ENCODE measurements around the gene RGSL1. TPM values are rescaled to one million over a fixed set of nuclear protein-coding genes. Genes with fewer than 3 reads are reported as not detected.

RGSL1 gene
- total RNA-seq, 1 experiment from 2014 or later, result not detected

- TF ChIP-seq, protein P1, sequence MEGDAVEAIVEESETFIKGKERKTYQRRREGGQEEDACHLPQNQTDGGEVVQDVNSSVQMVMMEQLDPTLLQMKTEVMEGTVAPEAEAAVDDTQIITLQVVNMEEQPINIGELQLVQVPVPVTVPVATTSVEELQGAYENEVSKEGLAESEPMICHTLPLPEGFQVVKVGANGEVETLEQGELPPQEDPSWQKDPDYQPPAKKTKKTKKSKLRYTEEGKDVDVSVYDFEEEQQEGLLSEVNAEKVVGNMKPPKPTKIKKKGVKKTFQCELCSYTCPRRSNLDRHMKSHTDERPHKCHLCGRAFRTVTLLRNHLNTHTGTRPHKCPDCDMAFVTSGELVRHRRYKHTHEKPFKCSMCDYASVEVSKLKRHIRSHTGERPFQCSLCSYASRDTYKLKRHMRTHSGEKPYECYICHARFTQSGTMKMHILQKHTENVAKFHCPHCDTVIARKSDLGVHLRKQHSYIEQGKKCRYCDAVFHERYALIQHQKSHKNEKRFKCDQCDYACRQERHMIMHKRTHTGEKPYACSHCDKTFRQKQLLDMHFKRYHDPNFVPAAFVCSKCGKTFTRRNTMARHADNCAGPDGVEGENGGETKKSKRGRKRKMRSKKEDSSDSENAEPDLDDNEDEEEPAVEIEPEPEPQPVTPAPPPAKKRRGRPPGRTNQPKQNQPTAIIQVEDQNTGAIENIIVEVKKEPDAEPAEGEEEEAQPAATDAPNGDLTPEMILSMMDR (conservative IDR thresholded peaks at IDR 0.05; ENCODE audit: low read depth, low read length), result no peak
- no peak for TF ChIP-seq EZH2 (IDR thresholded peaks at IDR 0.05; ENCODE audit: borderline replicate concordance, low read depth, low read length, poor library complexity, severe bottlenecking)
- H3K36me3 ChIP-seq (ENCODE audit: insufficient read depth, low read length, poor library complexity, severe bottlenecking), result no peaks in the 10 kb centered on the region
- BruUV-seq (replicated peaks), result no TSS peak
- no peaks in the 10 kb centered on the region for H3K4me1 ChIP-seq (ENCODE audit: insufficient read depth, low read length, poor library complexity, severe bottlenecking)
- DNase-seq (ENCODE audit: low spot score), result no peak
- H3K4me3 ChIP-seq (ENCODE audit: low read depth, low read length, poor library complexity, severe bottlenecking), result no peak overlapping the region
- ChIA-PET CTCF (no interaction called here), POLR2A (ENCODE audit: low non-redundant PET) (no interaction called here)
- intact Hi-C loops (cut with micrococcal nuclease; ENCODE audit: unreplicated experiment), result no loop called here
- H3K27me3 ChIP-seq (replicated peaks; ENCODE audit: insufficient read depth, low read depth, low read length, poor library complexity), result no peaks in the 10 kb centered on the region
- no peaks in the 10 kb centered on the region for H3K9me3 ChIP-seq (ENCODE audit: low read depth, low read length, poor library complexity, severe bottlenecking)
- H3K27ac ChIP-seq (ENCODE audit: low read depth, low read length, poor library complexity, severe bottlenecking), result no peak overlapping the region
Measured at GRCh38 chr1:182575540-182576149, 125.7 kb downstream of the RGSL1 start.

DNA sequence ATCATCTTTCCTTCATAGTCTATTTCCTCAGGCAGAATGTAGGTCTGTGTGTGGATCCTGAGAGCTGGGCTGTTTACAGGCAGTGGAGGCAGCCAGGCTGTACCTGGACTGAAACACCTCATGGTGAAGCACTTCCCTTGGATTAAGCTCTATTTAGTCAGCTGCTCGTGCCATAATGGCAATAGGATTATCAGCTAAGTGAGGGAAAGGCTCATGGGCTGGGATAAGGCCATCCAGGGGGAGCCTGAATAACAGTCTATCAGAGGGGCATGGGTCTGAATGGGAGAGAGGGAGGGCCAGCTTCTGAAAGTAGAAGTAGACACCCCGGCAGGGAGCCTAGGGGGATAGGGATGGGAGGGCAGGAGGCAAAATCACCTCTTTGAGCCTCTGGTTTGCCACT, 130.8 kb downstream of the RGSL1 start:
- no peak for TF ChIP-seq EZH2 (IDR thresholded peaks at IDR 0.05; ENCODE audit: borderline replicate concordance, low read depth, low read length, poor library complexity, severe bottlenecking)
- TF ChIP-seq, protein P1 (conservative IDR thresholded peaks at IDR 0.05; ENCODE audit: low read depth, low read length), result no peak
- BruUV-seq (replicated peaks), result no TSS peak
- intact Hi-C loops (cut with micrococcal nuclease; ENCODE audit: unreplicated experiment), result no loop called here

DNA sequence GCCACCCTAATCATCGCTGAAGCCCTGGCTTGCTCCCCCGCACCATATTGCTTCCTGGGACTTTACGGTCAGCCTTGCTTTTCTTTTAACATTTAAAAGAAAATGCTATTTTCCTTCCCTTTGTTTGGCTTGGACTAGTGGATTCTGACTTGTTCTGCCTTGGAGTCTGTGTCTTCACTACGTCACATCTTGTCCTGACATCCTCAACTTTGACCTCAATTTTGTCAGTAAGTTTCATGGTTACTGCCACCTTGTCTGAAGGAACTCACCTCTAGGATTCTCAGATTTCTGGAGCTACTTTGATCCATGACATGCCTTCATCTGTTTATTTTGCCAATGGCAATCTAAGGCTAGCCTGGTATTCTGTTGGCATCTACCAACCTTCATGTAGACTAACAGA, 134.8 kb downstream of the RGSL1 start:
- POLR2A ChIA-PET (ENCODE audit: low non-redundant PET), result no interaction called here
- no peak for DNase-seq (ENCODE audit: low spot score)
- CTCF ChIA-PET, result no interaction called here
- intact Hi-C loops (cut with micrococcal nuclease; ENCODE audit: unreplicated experiment), result no loop called here
- H3K36me3 ChIP-seq (ENCODE audit: insufficient read depth, low read length, poor library complexity, severe bottlenecking), result no peaks in the 10 kb centered on the region
- H3K9me3 ChIP-seq (ENCODE audit: low read depth, low read length, poor library complexity, severe bottlenecking), result no peaks in the 10 kb centered on the region
- no peaks in the 10 kb centered on the region for H3K27me3 ChIP-seq (replicated peaks; ENCODE audit: insufficient read depth, low read depth, low read length, poor library complexity)
- TF ChIP-seq, protein P1 (conservative IDR thresholded peaks at IDR 0.05; ENCODE audit: low read depth, low read length), result no peak
- TF ChIP-seq EZH2 (IDR thresholded peaks at IDR 0.05; ENCODE audit: borderline replicate concordance, low read depth, low read length, poor library complexity, severe bottlenecking), result no peak
- no peak overlapping the region for H3K27ac ChIP-seq (ENCODE audit: low read depth, low read length, poor library complexity, severe bottlenecking)
- no peak overlapping the region for H3K4me3 ChIP-seq (ENCODE audit: low read depth, low read length, poor library complexity, severe bottlenecking)
- H3K4me1 ChIP-seq (ENCODE audit: insufficient read depth, low read length, poor library complexity, severe bottlenecking), result no peaks in the 10 kb centered on the region
- BruUV-seq (replicated peaks), result no TSS peak

More for the DNA sequence above, 130.8 kb downstream of the RGSL1 start:
- DNase-seq (ENCODE audit: low spot score), result no peak
- no peaks in the 10 kb centered on the region for H3K9me3 ChIP-seq (ENCODE audit: low read depth, low read length, poor library complexity, severe bottlenecking)
- H3K4me3 ChIP-seq (ENCODE audit: low read depth, low read length, poor library complexity, severe bottlenecking), result no peak overlapping the region
- H3K27me3 ChIP-seq (replicated peaks; ENCODE audit: insufficient read depth, low read depth, low read length, poor library complexity), result no peaks in the 10 kb centered on the region
- H3K4me1 ChIP-seq (ENCODE audit: insufficient read depth, low read length, poor library complexity, severe bottlenecking), result no peaks in the 10 kb centered on the region
- CTCF ChIA-PET, result no interaction called here
- no peak overlapping the region for H3K27ac ChIP-seq (ENCODE audit: low read depth, low read length, poor library complexity, severe bottlenecking)
- POLR2A ChIA-PET (ENCODE audit: low non-redundant PET), result no interaction called here
- no peaks in the 10 kb centered on the region for H3K36me3 ChIP-seq (ENCODE audit: insufficient read depth, low read length, poor library complexity, severe bottlenecking)
